ENCODE results near the gene XDH. TPM values are rescaled to one million over a fixed set of nuclear protein-coding genes. Genes with fewer than 3 reads are reported as not detected.

The XDH gene
- total RNA-seq, 1 experiment from 2014 or later, result 0.08 TPM

- CTCF ChIA-PET, result no interaction called here
- H3K4me3 ChIP-seq (ENCODE audit: low read depth in 2 of 2, low read length in 2 of 2), result no peak overlapping the region
- no peaks in the 10 kb centered on the region for H3K4me1 ChIP-seq (ENCODE audit: control insufficient read depth, insufficient read depth, low read length)
- no peak overlapping the region for H3K27ac ChIP-seq (ENCODE audit: low read length)
- H3K9me3 ChIP-seq (ENCODE audit: control insufficient read depth, insufficient read depth, low read depth, low read length), result no peaks in the 10 kb centered on the region
- TF ChIP-seq, protein P1, sequence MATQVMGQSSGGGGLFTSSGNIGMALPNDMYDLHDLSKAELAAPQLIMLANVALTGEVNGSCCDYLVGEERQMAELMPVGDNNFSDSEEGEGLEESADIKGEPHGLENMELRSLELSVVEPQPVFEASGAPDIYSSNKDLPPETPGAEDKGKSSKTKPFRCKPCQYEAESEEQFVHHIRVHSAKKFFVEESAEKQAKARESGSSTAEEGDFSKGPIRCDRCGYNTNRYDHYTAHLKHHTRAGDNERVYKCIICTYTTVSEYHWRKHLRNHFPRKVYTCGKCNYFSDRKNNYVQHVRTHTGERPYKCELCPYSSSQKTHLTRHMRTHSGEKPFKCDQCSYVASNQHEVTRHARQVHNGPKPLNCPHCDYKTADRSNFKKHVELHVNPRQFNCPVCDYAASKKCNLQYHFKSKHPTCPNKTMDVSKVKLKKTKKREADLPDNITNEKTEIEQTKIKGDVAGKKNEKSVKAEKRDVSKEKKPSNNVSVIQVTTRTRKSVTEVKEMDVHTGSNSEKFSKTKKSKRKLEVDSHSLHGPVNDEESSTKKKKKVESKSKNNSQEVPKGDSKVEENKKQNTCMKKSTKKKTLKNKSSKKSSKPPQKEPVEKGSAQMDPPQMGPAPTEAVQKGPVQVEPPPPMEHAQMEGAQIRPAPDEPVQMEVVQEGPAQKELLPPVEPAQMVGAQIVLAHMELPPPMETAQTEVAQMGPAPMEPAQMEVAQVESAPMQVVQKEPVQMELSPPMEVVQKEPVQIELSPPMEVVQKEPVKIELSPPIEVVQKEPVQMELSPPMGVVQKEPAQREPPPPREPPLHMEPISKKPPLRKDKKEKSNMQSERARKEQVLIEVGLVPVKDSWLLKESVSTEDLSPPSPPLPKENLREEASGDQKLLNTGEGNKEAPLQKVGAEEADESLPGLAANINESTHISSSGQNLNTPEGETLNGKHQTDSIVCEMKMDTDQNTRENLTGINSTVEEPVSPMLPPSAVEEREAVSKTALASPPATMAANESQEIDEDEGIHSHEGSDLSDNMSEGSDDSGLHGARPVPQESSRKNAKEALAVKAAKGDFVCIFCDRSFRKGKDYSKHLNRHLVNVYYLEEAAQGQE (IDR thresholded peaks at IDR 0.05; ENCODE audit: insufficient read depth in 1 of 2, low read depth in 2 of 2, low read length in 1 of 2), result no peak
- TF ChIP-seq POLR2AphosphoS5 (IDR thresholded peaks at IDR 0.05; ENCODE audit: low read depth, low read length) (no peak), CTCF (IDR thresholded peaks at IDR 0.05) (no peak), TCF7L2 (IDR thresholded peaks at IDR 0.05; ENCODE audit: low read depth, low read length) (no peak), SIN3A (IDR thresholded peaks at IDR 0.05; ENCODE audit: borderline replicate concordance, insufficient read depth, low read depth, low read length) (no peak)
- ATAC-seq (no peak), DNase-seq (ENCODE audit: low read depth, low spot score) (no peak)
- POLR2A ChIA-PET, result no interaction called here
- no peaks in the 10 kb centered on the region for H3K36me3 ChIP-seq (ENCODE audit: control insufficient read depth, insufficient read depth, low read length)
- in situ Hi-C loops (cut with HindIII; ENCODE audit: low pct_unique_long_range_greater_than_20kb, low sequenced_read_pairs), result no loop called here
- BruUV-seq (replicated peaks), result no TSS peak
- H3K27me3 ChIP-seq (ENCODE audit: control insufficient read depth, insufficient read depth, low read length), result no peaks in the 10 kb centered on the region
- intact Hi-C loops (cut with micrococcal nuclease; ENCODE audit: unreplicated experiment), result no loop called here
Measured at GRCh38 chr2:31348618-31349017, 65.9 kb downstream of the XDH start.

DNA sequence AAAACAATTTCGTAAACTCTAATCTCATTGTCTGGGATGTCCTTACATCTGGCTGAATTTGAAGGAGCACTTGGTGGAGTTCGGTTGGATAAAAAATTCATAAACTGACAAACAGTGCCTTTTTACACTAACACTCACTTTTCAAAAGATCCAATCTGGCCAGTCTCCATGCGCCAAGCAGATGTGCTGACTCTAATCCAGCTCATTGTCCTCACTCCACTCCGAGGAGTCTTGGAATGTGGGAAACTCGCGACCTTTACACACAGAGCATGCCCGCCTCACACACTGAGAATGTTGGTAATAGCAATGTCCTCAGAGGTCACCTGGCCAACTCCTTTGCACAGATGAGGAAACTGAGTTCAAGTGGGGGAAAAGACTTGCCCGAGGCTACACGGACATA lies 66.8 kb downstream of the XDH start:
- TF ChIP-seq, protein P1 (IDR thresholded peaks at IDR 0.05; ENCODE audit: insufficient read depth in 1 of 2, low read depth in 2 of 2, low read length in 1 of 2), result no peak
- TF ChIP-seq SIN3A (IDR thresholded peaks at IDR 0.05; ENCODE audit: borderline replicate concordance, insufficient read depth, low read depth, low read length) (no peak), TCF7L2 (IDR thresholded peaks at IDR 0.05; ENCODE audit: low read depth, low read length) (no peak), POLR2AphosphoS5 (IDR thresholded peaks at IDR 0.05; ENCODE audit: low read depth, low read length) (no peak), CTCF (IDR thresholded peaks at IDR 0.05) (no peak)
- CTCF ChIA-PET, result interaction anchor here (0.5 kb wide), 1 partner anchor 175 kb away, joined by 3 read pairs; no protein-coding TSS in a partner anchor
- no peaks in the 10 kb centered on the region for H3K27me3 ChIP-seq (ENCODE audit: control insufficient read depth, insufficient read depth, low read length)
- no peaks in the 10 kb centered on the region for H3K36me3 ChIP-seq (ENCODE audit: control insufficient read depth, insufficient read depth, low read length)
- intact Hi-C loops (cut with micrococcal nuclease; ENCODE audit: unreplicated experiment), result no loop called here
- no peaks in the 10 kb centered on the region for H3K4me1 ChIP-seq (ENCODE audit: control insufficient read depth, insufficient read depth, low read length)
- DNase-seq (ENCODE audit: low read depth, low spot score) (no peak), ATAC-seq (no peak)
- in situ Hi-C loops (cut with HindIII; ENCODE audit: low pct_unique_long_range_greater_than_20kb, low sequenced_read_pairs), result no loop called here
- H3K27ac ChIP-seq (ENCODE audit: low read length), result no peak overlapping the region
- H3K9me3 ChIP-seq (ENCODE audit: control insufficient read depth, insufficient read depth, low read depth, low read length), result no peaks in the 10 kb centered on the region
- no TSS peak for BruUV-seq (replicated peaks)
- no peak overlapping the region for H3K4me3 ChIP-seq (ENCODE audit: low read depth in 2 of 2, low read length in 2 of 2)
- POLR2A ChIA-PET, result no interaction called here

Measured in Panc1 (cell line).